Endothelial cell (in vitro differentiated cells): ENCODE results near the gene MINK1. TPM values are rescaled to one million over a fixed set of nuclear protein-coding genes. Genes with fewer than 3 reads are reported as not detected.

Experiments
- DNase-seq: peaks from one replicate; pipeline ENCODE4 v3.0.0; 2021; ENCODE audit warnings: low spot score
- H3K27ac Mint-ChIP-seq: one replicate; pipeline ENCODE4 v1.8.0; 2021; ENCODE audit warnings: mixed read lengths, inconsistent platforms; ENCODE audit not compliant: unreplicated experiment
- H3K27me3 Mint-ChIP-seq: one replicate; pipeline ENCODE4 v1.8.0; 2021; ENCODE audit warnings: mild to moderate bottlenecking, moderate library complexity, mixed read lengths, inconsistent platforms; ENCODE audit not compliant: unreplicated experiment
- H3K36me3 Mint-ChIP-seq: one replicate; pipeline ENCODE4 v1.8.0; 2021; ENCODE audit warnings: mild to moderate bottlenecking, low read depth, mixed read lengths, inconsistent platforms; ENCODE audit not compliant: unreplicated experiment
- H3K4me1 Mint-ChIP-seq: one replicate; pipeline ENCODE4 v1.8.0; 2021; ENCODE audit warnings: mild to moderate bottlenecking, mixed read lengths, inconsistent platforms; ENCODE audit not compliant: unreplicated experiment
- H3K4me3 Mint-ChIP-seq: one replicate; pipeline ENCODE4 v1.8.0; 2021; ENCODE audit warnings: mild to moderate bottlenecking, mixed read lengths, inconsistent platforms; ENCODE audit not compliant: unreplicated experiment
- H3K9me3 Mint-ChIP-seq: one replicate; pipeline ENCODE4 v1.8.0; 2021; ENCODE audit warnings: mixed read lengths, inconsistent platforms; ENCODE audit not compliant: unreplicated experiment
- total RNA-seq: library from RNA; stranded (reverse); fragmentation: NEBNext Ultra II Directional; extraction: Animal tissue kit (Norgen Biotek cat#: 25700); gene quantifications from one replicate; pipeline ENCODE4 v1.2.1, GENCODE V29; 2021; ENCODE audit not compliant: unreplicated experiment
- TF ChIP-seq, protein P1 (sequence below): fragments of 200-600 bp; sonication (generic); IDR thresholded peaks from one replicate; pipeline ENCODE4 v1.5.0; 2021; ENCODE audit warnings: antibody characterized with exemption; ENCODE audit not compliant: unreplicated experiment

Gene MINK1
- total RNA-seq, 1 donor from 2014 or later = 176 TPM

DNA sequence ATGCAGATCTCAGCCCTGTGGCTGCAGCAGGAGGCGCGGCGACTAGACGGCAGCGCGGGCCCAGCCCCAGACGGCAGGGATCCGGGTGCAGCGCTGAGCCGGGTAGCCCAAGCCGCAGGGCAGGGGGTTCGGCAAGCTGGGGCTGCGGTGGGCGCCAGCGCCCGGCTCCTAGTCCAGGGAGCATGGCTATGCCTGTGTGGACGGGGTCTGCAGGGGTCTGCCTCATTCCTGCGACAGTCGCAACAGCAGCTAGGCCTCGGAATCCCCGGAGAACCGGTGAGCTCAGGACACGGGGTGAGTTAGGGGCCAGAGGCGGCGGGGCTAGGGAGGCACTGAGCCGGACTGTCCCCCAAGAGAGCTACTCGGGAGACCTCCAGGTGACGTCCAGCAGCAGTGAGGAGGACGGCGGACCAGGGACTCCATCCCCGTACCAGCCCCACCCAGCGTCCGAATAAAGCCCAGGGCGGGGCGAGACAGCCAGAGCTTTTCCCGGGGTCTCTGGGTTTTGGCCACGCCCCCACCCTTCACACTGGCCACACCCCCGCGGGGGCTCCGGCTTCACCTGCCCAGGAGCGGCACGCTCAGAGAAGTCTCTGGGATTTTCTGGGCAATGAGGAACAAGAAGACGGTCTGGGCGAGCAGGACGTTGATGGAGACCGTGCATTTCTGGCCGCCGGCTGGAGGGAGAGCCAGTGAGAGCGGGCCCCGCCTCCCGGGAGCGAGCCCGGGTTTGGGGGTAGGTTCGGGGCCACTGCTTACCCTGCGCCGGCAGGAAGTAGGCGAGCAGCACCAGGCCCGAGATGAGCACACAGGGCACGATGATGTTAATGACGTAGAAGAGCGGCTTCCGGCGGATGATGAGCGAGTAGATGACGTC is 67.3 kb downstream of the MINK1 start:
- no peak overlapping the region for H3K27ac Mint-ChIP-seq
- H3K4me3 Mint-ChIP-seq = peak overlapping the region; percentile 63
- no peaks in the 10 kb centered on the region for H3K9me3 Mint-ChIP-seq
- H3K36me3 Mint-ChIP-seq = peaks cover 18% of the 10 kb centered on the region
- H3K27me3 Mint-ChIP-seq = peaks cover 22% of the 10 kb centered on the region
- peaks cover 10% of the 10 kb centered on the region for H3K4me1 Mint-ChIP-seq
- TF ChIP-seq, protein P1, sequence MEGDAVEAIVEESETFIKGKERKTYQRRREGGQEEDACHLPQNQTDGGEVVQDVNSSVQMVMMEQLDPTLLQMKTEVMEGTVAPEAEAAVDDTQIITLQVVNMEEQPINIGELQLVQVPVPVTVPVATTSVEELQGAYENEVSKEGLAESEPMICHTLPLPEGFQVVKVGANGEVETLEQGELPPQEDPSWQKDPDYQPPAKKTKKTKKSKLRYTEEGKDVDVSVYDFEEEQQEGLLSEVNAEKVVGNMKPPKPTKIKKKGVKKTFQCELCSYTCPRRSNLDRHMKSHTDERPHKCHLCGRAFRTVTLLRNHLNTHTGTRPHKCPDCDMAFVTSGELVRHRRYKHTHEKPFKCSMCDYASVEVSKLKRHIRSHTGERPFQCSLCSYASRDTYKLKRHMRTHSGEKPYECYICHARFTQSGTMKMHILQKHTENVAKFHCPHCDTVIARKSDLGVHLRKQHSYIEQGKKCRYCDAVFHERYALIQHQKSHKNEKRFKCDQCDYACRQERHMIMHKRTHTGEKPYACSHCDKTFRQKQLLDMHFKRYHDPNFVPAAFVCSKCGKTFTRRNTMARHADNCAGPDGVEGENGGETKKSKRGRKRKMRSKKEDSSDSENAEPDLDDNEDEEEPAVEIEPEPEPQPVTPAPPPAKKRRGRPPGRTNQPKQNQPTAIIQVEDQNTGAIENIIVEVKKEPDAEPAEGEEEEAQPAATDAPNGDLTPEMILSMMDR = no peak
- peak; percentile 22 for DNase-seq

DNA sequence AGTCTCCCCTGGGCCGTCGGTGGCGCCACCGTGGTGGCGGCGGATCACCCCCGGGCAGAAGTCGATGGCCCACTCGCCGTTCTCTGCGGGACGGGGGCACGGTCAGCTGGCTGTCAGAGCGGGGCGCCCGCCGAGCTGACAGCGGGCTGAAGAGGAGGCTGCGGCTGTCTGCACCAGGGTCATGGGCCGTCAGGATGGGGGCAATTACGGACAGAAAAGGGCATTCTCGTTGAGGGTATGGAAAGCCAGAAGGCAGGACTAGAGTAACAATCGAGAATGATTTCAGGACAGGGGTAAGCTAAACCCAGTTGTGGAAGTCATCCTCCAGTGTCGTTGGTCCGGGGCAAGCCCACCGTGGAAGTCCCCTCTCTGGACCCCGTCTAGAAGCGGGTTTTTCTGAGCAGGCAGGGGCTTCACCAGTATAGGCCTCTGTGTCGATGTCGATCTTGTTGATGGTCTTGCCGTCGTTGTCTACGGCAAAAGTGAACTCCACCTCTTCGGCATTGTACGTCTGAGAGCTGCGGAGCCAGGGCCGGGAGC is 68.0 kb downstream of the MINK1 start:
- Mint-ChIP-seq H3K4me3 (no peak overlapping the region), H3K9me3 (no peaks in the 10 kb centered on the region), H3K4me1 (peaks cover 10% of the 10 kb centered on the region), H3K36me3 (peaks cover 12% of the 10 kb centered on the region), H3K27ac (no peak overlapping the region), H3K27me3 (peaks cover 19% of the 10 kb centered on the region)
- TF ChIP-seq, protein P1 = no peak
- no peak for DNase-seq

DNA sequence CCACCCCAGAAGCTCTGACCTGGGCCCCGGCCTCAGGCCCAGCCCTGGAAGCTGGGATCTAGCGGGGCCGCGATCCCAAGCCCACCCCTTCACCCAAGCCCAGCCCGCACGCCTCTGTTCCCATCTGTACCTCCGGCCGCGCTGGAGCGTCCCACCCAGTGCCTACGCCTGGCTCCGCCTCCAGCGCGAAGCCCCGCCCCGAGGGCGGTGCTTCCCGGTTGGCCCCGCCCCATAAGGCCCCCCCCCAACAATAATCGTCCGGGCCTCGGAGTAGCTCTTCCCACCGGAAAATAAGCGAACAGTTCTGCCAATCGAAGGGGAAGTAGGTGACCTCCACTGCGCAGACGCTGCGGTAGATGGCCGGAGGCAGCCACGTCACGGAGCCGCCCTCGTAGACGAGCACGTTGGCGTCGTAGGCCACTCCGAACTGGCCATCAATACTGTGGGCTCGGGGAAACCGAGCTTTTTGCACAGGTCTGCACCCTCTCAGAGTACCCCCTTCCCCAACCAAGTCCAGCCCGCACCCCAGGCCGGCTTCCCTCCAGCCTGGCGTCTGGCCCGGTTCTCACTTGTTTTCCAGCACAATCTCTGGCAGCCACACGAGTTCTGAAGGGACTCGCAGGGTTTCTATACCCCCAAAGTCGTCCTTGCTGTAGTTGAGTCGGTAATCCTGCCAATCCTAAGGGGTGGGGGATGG is 68.7 kb downstream of the MINK1 start:
- TF ChIP-seq, protein P1 = no peak
- Mint-ChIP-seq H3K36me3 (peaks cover 11% of the 10 kb centered on the region), H3K4me3 (no peak overlapping the region), H3K4me1 (peaks cover 10% of the 10 kb centered on the region), H3K9me3 (no peaks in the 10 kb centered on the region), H3K27me3 (peaks cover 20% of the 10 kb centered on the region), H3K27ac (no peak overlapping the region)
- no peak for DNase-seq

DNA sequence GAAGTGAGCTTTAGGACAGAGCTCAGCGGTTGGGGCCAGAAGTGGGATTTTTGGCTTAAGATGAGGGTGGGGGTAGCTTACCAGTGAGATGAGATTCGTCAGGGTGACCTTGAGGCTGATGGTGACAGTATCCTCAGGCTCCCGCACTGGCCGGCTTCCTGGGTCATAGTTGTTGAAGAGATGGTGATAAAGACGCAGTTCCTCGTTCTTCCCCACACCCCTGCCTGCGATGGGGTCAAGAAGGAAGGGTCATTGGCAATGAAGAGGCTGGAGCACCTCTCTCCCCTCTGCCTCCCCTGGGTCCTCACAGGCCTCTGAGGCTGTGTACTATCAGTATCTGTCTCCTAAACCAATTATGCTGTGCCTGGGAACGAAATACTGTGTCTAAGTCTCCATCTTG is 69.4 kb downstream of the MINK1 start:
- H3K36me3 Mint-ChIP-seq = peaks cover 6% of the 10 kb centered on the region
- H3K4me1 Mint-ChIP-seq = peaks cover 7% of the 10 kb centered on the region
- no peak for DNase-seq
- H3K27me3 Mint-ChIP-seq = peaks cover 19% of the 10 kb centered on the region
- TF ChIP-seq, protein P1 = no peak
- H3K27ac Mint-ChIP-seq = no peak overlapping the region
- H3K4me3 Mint-ChIP-seq = no peak overlapping the region
- no peaks in the 10 kb centered on the region for H3K9me3 Mint-ChIP-seq
